CD1c-positive myeloid dendritic cell (primary cell): Measurements from ENCODE around the gene TMEM145.

Source experiments
- DNase-seq: peaks from one replicate; pipeline ENCODE4 v3.0.0-alpha.2; 2016; ENCODE audit errors: extremely low spot score

Gene TMEM145

GRCh38 chr19:42361545-42361910 is 48.4 kb downstream of the TMEM145 start:
- no peak for DNase-seq

- no peak for DNase-seq
Observed at GRCh38 chr19:42362342-42362741, 49.2 kb downstream of the TMEM145 start.

- no peak for DNase-seq
Observed at GRCh38 chr19:42362891-42363440, 49.9 kb downstream of the TMEM145 start.

GRCh38 chr19:42363614-42364346 is 50.7 kb downstream of the TMEM145 start:
- peak; percentile 48 for DNase-seq

GRCh38 chr19:42366673-42367072 is 53.6 kb downstream of the TMEM145 start:
- DNase-seq: no peak

- DNase-seq: no peak
Observed at GRCh38 chr19:42367929-42368328, 54.8 kb downstream of the TMEM145 start.

GRCh38 chr19:42368360-42368759 is 55.3 kb downstream of the TMEM145 start:
- no peak for DNase-seq

GRCh38 chr19:42368765-42369164 is 55.7 kb downstream of the TMEM145 start:
- DNase-seq: no peak

- DNase-seq: no peak
Observed at GRCh38 chr19:42369433-42370067, 56.4 kb downstream of the TMEM145 start.

- no peak for DNase-seq
Observed at GRCh38 chr19:42370068-42370520, 57.0 kb downstream of the TMEM145 start.

- DNase-seq: peak; percentile 17
Observed at GRCh38 chr19:42370626-42371175, 57.6 kb downstream of the TMEM145 start.
